Upper lobe of left lung (tissue), 6 donors: ENCODE data around the gene NRP1. TPM values are rescaled to one million over a fixed set of nuclear protein-coding genes. Genes with fewer than 3 reads are reported as not detected.

Experiments
- ATAC-seq, 2 donors: fragments of 200-7000 bp; cut with Tn5 transposase; one replicate each; pipeline ENCODE4 v1.9.1; 2022; ENCODE audit warnings: mild to moderate bottlenecking in 2 of 2, moderate library complexity in 2 of 2; ENCODE audit not compliant: low FRiP score in 2 of 2
- DNase-seq, 2 donors: peaks; one replicate each; pipeline ENCODE4 v3.0.0-alpha.2; 2019 to 2020
- H3K27ac ChIP-seq, 4 donors: fragments of 200-600 bp; sonication (generic); one replicate each; pipeline ENCODE4 v1.5.1; 2016 to 2019
- H3K27me3 ChIP-seq, 4 donors: fragments of 200-600 bp; sonication (generic); one replicate each; pipeline ENCODE4 v1.5.1; 2017 to 2019
- H3K36me3 ChIP-seq, 4 donors: fragments of 200-600 bp; sonication (generic); one replicate each; pipeline ENCODE4 v1.5.1; 2016 to 2019
- H3K4me1 ChIP-seq, 4 donors: fragments of 200-600 bp; sonication (generic); one replicate each; pipeline ENCODE4 v1.5.1; 2018 to 2019
- H3K4me3 ChIP-seq, 4 donors: fragments of 200-600 bp; sonication (generic); one replicate each; pipeline ENCODE4 v1.5.1; 2017 to 2019; ENCODE audit warnings: mild to moderate bottlenecking in 2 of 4, moderate library complexity in 1 of 4
- H3K9me3 ChIP-seq, 4 donors: fragments of 200-600 bp; sonication (generic); one replicate each; pipeline ENCODE4 v1.5.1; 2018 to 2019
- CTCF ChIP-seq, 6 experiments: fragments of 450-650 bp in 4 of 6; fragments of 200-600 bp in 2 of 6; sonication (generic) in 2 of 6; IDR thresholded peaks; one replicate each; pipeline ENCODE4 v1.5.1; 2016 to 2019; ENCODE audit warnings: antibody characterized with exemption in 6 of 6
- EP300 ChIP-seq, 4 donors: sonication (generic); formaldehyde crosslinking; IDR thresholded peaks; one replicate each; pipeline ENCODE4 v1.5.1; 2017; ENCODE audit warnings: antibody characterized with exemption in 4 of 4, control low read depth in 2 of 4
- POLR2A ChIP-seq, 4 donors: fragments of 450-650 bp; IDR thresholded peaks; one replicate each; pipeline ENCODE4 v1.5.1; 2016 to 2017; ENCODE audit warnings: antibody characterized with exemption in 4 of 4, mild to moderate bottlenecking in 2 of 4
- POLR2AphosphoS5 ChIP-seq, 2 donors: sonication (generic); formaldehyde crosslinking; IDR thresholded peaks; one replicate each; pipeline ENCODE4 v1.5.1; 2017; ENCODE audit warnings: antibody characterized with exemption in 2 of 2
- WGBS, 2 donors: methylation state at CpG; one replicate each; pipeline ENCODE4 v1.1.5; 2017 to 2018; 5-methylcytosine and 5-hydroxymethylcytosine counted together
- total RNA-seq, 6 donors: library from RNA; depleted of rRNA in 4 of 6; stranded (reverse); fragments of >200 nt in 4 of 6; gene quantifications; one replicate each; pipeline versions ENCODE4 v1.1.0 to v1.2.1, GENCODE V29; 2016 to 2021
- donor health status: DM: no; HTN: no; CAD: no; lungs with moderate emphysema.
- donor health status: DM: no; HTN: yes; CAD: no; lungs with severe emphysema.

Gene NRP1
- total RNA-seq, 6 donors from 2014 or later: 48.5 to 136 (median 64.1) TPM

GRCh38 chr10:33314811-33315561, 19.5 kb downstream of the NRP1 start:
- H3K4me1 ChIP-seq: peaks cover 10 to 35% (median 19%) of the 10 kb centered on the region in 4 donors
- no peak for TF ChIP-seq CTCF (IDR thresholded peaks at IDR 0.05)
- no peak for TF ChIP-seq POLR2AphosphoS5 (IDR thresholded peaks at IDR 0.05)
- no peak for TF ChIP-seq POLR2A (IDR thresholded peaks at IDR 0.05)
- no peak for TF ChIP-seq EP300 (IDR thresholded peaks at IDR 0.05)
- H3K27ac ChIP-seq: peak overlapping the region in 2 of 4 donors; percentile 35 to 45
- DNase-seq (no peak), ATAC-seq (no peak)
- H3K4me3 ChIP-seq: no peak overlapping the region
- H3K36me3 ChIP-seq: no peaks in the 10 kb centered on the region
- no peaks in the 10 kb centered on the region for H3K9me3 ChIP-seq
- 31% methylated on average over 5 of the region's 5 CpGs for WGBS, 2 donors
- no peaks in the 10 kb centered on the region for H3K27me3 ChIP-seq

GRCh38 chr10:33311640-33312039, 22.8 kb downstream of the NRP1 start:
- Histone ChIP-seq H3K36me3 (no peaks in the 10 kb centered on the region), H3K27me3 (no peaks in the 10 kb centered on the region), H3K4me1 (peaks cover 7 to 33% (median 21%) of the 10 kb centered on the region in 4 donors), H3K27ac (no peak overlapping the region), H3K4me3 (no peak overlapping the region), H3K9me3 (no peaks in the 10 kb centered on the region)
- TF ChIP-seq EP300 (IDR thresholded peaks at IDR 0.05) (no peak), CTCF (IDR thresholded peaks at IDR 0.05) (no peak), POLR2A (IDR thresholded peaks at IDR 0.05) (no peak), POLR2AphosphoS5 (IDR thresholded peaks at IDR 0.05) (no peak)
- ATAC-seq: no peak
- DNase-seq: no peak
- WGBS, 2 donors: 66 to 72% methylated on average over 1 of the region's 1 CpG

DNA sequence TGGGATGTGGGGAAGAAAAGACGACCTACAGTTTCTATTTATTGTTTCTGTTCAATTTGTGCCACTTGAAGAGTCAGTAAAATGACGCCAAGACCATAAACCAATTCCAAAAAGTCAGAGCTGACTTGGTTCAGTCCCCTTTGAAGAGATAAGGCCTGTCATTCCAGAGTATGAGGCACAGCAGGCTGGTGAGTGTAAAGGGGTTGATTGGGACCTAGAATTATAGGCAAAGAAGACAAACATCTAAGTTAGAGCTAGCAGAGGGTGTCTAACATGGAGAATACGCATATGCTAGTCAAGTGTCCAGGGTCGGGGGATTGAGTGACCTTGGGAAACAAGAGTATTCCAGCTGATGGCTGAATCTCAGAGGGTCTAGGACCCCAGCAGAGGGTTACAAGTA, 23.6 kb downstream of the NRP1 start:
- WGBS, 2 donors: 86 to 91% methylated on average over 4 of the region's 4 CpGs

GRCh38 chr10:33309406-33309805, 25.1 kb downstream of the NRP1 start:
- Histone ChIP-seq H3K4me3 (no peak overlapping the region), H3K36me3 (no peaks in the 10 kb centered on the region), H3K27me3 (no peaks in the 10 kb centered on the region), H3K4me1 (peaks cover 4 to 21% (median 12%) of the 10 kb centered on the region in 4 donors), H3K9me3 (no peaks in the 10 kb centered on the region), H3K27ac (no peak overlapping the region)
- DNase-seq (no peak), ATAC-seq (peak in 1 of 2 donors; percentile 49)
- WGBS, 2 donors: 62 to 64% methylated on average over 8 of the region's 8 CpGs
- no peak for TF ChIP-seq CTCF (IDR thresholded peaks at IDR 0.05)
- TF ChIP-seq EP300 (IDR thresholded peaks at IDR 0.05): no peak
- no peak for TF ChIP-seq POLR2A (IDR thresholded peaks at IDR 0.05)
- no peak for TF ChIP-seq POLR2AphosphoS5 (IDR thresholded peaks at IDR 0.05)

More for the DNA sequence above, 23.6 kb downstream of the NRP1 start:
- Histone ChIP-seq H3K36me3 (no peaks in the 10 kb centered on the region), H3K27ac (no peak overlapping the region), H3K27me3 (no peaks in the 10 kb centered on the region), H3K9me3 (no peaks in the 10 kb centered on the region), H3K4me3 (no peak overlapping the region), H3K4me1 (peaks cover 7 to 33% (median 19%) of the 10 kb centered on the region in 4 donors)
- ATAC-seq: no peak
- no peak for DNase-seq
- TF ChIP-seq POLR2A (IDR thresholded peaks at IDR 0.05): no peak
- TF ChIP-seq POLR2AphosphoS5 (IDR thresholded peaks at IDR 0.05): no peak
- TF ChIP-seq CTCF (IDR thresholded peaks at IDR 0.05): no peak
- no peak for TF ChIP-seq EP300 (IDR thresholded peaks at IDR 0.05)

- TF ChIP-seq EP300 (IDR thresholded peaks at IDR 0.05): no peak
- no peak for TF ChIP-seq POLR2AphosphoS5 (IDR thresholded peaks at IDR 0.05)
- no peak for TF ChIP-seq CTCF (IDR thresholded peaks at IDR 0.05)
- no peak for TF ChIP-seq POLR2A (IDR thresholded peaks at IDR 0.05)
- Histone ChIP-seq H3K27ac (no peak overlapping the region), H3K27me3 (no peaks in the 10 kb centered on the region), H3K36me3 (no peaks in the 10 kb centered on the region), H3K9me3 (no peaks in the 10 kb centered on the region), H3K4me3 (no peak overlapping the region), H3K4me1 (peaks cover 5 to 23% (median 13%) of the 10 kb centered on the region in 4 donors)
- ATAC-seq: no peak
- no peak for DNase-seq
- WGBS, 2 donors: 97% methylated on average over 5 of the region's 5 CpGs
Measured at GRCh38 chr10:33307835-33308234, 26.6 kb downstream of the NRP1 start.
